ENCODE measurements around the gene COX4I1. TPM values are rescaled to one million over a fixed set of nuclear protein-coding genes. Genes with fewer than 3 reads are reported as not detected.

Gene COX4I1
- total RNA-seq, 2 donors from 2014 or later: 436 to 471 TPM

DNA sequence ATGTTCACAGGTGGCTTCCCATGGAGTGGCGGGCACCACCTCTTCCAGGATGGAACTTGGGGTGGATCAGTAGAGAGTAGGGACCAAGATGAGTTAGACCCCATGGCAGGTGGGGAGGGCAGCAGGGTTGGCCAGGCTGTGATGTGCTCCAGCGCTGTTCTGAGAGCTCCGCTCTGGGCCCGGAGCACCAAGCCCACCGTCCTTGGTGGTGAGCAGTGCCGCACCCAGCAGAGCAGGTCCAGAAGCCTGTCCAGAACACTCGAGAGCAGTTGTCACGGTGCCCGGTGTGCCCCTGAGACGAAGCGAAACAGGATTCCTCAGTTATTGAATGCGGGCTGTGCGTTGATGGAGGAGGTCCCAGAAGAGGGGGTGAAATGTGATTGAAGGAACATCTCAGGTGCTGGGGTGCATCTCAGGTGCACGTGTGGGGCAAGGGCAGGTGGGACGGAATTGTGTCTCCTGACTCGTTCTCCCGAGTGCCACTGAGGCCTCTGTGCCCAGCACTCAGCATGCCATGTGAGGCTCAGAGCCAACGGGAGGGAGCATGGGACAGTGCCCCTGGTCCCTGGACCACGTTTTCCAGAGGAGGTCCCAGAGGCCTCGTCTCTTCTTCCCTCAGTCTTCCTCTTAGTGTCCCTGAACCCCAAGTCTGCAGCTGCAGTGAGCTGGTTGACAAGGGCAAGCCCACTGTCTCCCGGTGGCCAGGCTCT is 39.5 kb downstream of the COX4I1 start:
- Mint-ChIP-seq H3K27ac (no peak overlapping the region), H3K4me1 (no peaks in the 10 kb centered on the region), H3K27me3 (ENCODE audit: insufficient read depth) (peaks cover 2% of the 10 kb centered on the region), H3K4me3 (no peak overlapping the region), H3K36me3 (ENCODE audit: low read depth) (no peaks in the 10 kb centered on the region), H3K9me3 (peaks cover 2% of the 10 kb centered on the region)
- no peaks in the 10 kb centered on the region for H3K36me3 ChIP-seq (ENCODE audit: control insufficient read depth, insufficient read depth, low read length)
- H3K27ac ChIP-seq (ENCODE audit: low read depth, low read length): no peak overlapping the region
- H3K4me1 ChIP-seq (ENCODE audit: control insufficient read depth, insufficient read depth, low read length): no peaks in the 10 kb centered on the region
- H3K27me3 ChIP-seq (ENCODE audit: control insufficient read depth, insufficient read depth, low read length, poor library complexity, severe bottlenecking): peaks cover 7% of the 10 kb centered on the region
- TF ChIP-seq, protein P1, sequence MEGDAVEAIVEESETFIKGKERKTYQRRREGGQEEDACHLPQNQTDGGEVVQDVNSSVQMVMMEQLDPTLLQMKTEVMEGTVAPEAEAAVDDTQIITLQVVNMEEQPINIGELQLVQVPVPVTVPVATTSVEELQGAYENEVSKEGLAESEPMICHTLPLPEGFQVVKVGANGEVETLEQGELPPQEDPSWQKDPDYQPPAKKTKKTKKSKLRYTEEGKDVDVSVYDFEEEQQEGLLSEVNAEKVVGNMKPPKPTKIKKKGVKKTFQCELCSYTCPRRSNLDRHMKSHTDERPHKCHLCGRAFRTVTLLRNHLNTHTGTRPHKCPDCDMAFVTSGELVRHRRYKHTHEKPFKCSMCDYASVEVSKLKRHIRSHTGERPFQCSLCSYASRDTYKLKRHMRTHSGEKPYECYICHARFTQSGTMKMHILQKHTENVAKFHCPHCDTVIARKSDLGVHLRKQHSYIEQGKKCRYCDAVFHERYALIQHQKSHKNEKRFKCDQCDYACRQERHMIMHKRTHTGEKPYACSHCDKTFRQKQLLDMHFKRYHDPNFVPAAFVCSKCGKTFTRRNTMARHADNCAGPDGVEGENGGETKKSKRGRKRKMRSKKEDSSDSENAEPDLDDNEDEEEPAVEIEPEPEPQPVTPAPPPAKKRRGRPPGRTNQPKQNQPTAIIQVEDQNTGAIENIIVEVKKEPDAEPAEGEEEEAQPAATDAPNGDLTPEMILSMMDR (conservative IDR thresholded peaks at IDR 0.05): no peak
- H3K9me3 ChIP-seq (ENCODE audit: control insufficient read depth, low read length): no peaks in the 10 kb centered on the region
- H3K4me3 ChIP-seq (ENCODE audit: low read length): no peak overlapping the region
- H3K9ac ChIP-seq (ENCODE audit: extremely low read depth, low read length, poor library complexity, severe bottlenecking): no peak overlapping the region
- no peak for DNase-seq
- 92 to 93% methylated on average over 17 to 21 of the region's 21 CpGs for WGBS, 2 experiments (ENCODE audit: insufficient coverage in 1 of 2, insufficient read length in 1 of 2)

DNA sequence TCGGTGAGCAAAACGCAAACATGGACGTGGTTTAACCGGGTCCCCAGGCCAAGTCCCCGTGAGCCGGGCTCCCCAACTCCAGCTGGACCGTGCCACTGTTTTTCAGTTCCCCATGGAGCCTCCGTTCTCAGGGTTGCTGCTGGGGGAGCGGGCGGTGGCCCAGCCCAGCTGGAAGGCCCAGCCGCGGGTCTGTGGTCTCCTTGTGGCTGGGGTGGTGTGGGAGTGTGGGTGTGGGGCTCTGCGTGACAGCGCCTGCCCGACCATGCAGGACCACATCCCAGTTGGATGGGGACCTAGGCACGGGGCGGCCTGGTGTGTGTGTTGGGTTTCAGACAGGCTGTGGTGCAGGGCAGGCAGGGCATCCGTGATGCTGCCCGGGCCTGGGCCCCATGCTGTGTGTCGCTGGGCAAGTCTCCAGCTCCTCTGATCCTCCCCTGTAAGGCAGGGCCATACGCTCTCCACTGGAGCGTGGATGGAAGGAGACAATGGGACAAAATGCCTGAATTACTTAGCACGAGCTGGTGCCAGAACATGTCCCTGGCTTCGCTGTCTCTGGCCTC is 40.3 kb downstream of the COX4I1 start:
- H3K4me1 Mint-ChIP-seq: no peaks in the 10 kb centered on the region
- WGBS, 2 experiments (ENCODE audit: insufficient coverage in 1 of 2, insufficient read length in 1 of 2): 96 to 97% methylated on average over 18 to 24 of the region's 24 CpGs
- H3K4me3 Mint-ChIP-seq: no peak overlapping the region
- H3K27ac Mint-ChIP-seq: no peak overlapping the region
- Histone ChIP-seq H3K4me3 (ENCODE audit: low read length) (no peak overlapping the region), H3K27ac (ENCODE audit: low read depth, low read length) (no peak overlapping the region), H3K27me3 (ENCODE audit: control insufficient read depth, insufficient read depth, low read length, poor library complexity, severe bottlenecking) (peaks cover 7% of the 10 kb centered on the region), H3K36me3 (ENCODE audit: control insufficient read depth, insufficient read depth, low read length) (no peaks in the 10 kb centered on the region), H3K9me3 (ENCODE audit: control insufficient read depth, low read length) (no peaks in the 10 kb centered on the region), H3K4me1 (ENCODE audit: control insufficient read depth, insufficient read depth, low read length) (no peaks in the 10 kb centered on the region), H3K9ac (ENCODE audit: extremely low read depth, low read length, poor library complexity, severe bottlenecking) (no peak overlapping the region)
- no peaks in the 10 kb centered on the region for H3K27me3 Mint-ChIP-seq (ENCODE audit: insufficient read depth)
- H3K9me3 Mint-ChIP-seq: no peaks in the 10 kb centered on the region
- TF ChIP-seq, protein P1 (conservative IDR thresholded peaks at IDR 0.05): no peak
- DNase-seq: no peak
- no peaks in the 10 kb centered on the region for H3K36me3 Mint-ChIP-seq (ENCODE audit: low read depth)

DNA sequence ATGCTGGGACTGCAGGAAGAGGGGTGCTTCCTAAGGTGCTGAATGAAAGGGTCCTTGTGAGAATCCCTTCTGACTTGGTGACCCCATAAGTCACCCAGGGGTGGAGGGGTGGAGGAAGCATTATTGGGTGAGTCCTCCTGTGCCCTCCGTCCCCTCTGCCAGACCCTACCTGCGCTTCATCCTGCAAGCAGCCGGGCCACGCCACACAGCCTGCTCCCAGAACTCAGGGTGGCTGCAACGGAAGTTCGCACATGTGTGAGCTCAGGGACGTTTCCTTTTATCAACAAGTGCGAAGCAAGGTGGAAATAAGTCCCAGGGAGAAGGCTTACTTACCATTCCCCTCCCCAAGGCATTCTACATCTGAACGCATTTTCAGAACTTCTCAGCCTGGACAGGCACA is 40.9 kb downstream of the COX4I1 start:
- no peak for DNase-seq
- H3K27ac ChIP-seq (ENCODE audit: low read depth, low read length): no peak overlapping the region
- Mint-ChIP-seq H3K27me3 (ENCODE audit: insufficient read depth) (no peaks in the 10 kb centered on the region), H3K27ac (no peak overlapping the region), H3K36me3 (ENCODE audit: low read depth) (no peaks in the 10 kb centered on the region), H3K4me1 (no peaks in the 10 kb centered on the region), H3K9me3 (no peaks in the 10 kb centered on the region), H3K4me3 (no peak overlapping the region)
- H3K4me3 ChIP-seq (ENCODE audit: low read length): no peak overlapping the region
- H3K36me3 ChIP-seq (ENCODE audit: control insufficient read depth, insufficient read depth, low read length): no peaks in the 10 kb centered on the region
- H3K4me1 ChIP-seq (ENCODE audit: control insufficient read depth, insufficient read depth, low read length): no peaks in the 10 kb centered on the region
- TF ChIP-seq, protein P1 (conservative IDR thresholded peaks at IDR 0.05): no peak
- 93% methylated on average over 8 to 9 of the region's 9 CpGs for WGBS, 2 experiments (ENCODE audit: insufficient coverage in 1 of 2, insufficient read length in 1 of 2)
- peaks cover 7% of the 10 kb centered on the region for H3K27me3 ChIP-seq (ENCODE audit: control insufficient read depth, insufficient read depth, low read length, poor library complexity, severe bottlenecking)
- H3K9me3 ChIP-seq (ENCODE audit: control insufficient read depth, low read length): no peaks in the 10 kb centered on the region
- H3K9ac ChIP-seq (ENCODE audit: extremely low read depth, low read length, poor library complexity, severe bottlenecking): no peak overlapping the region

All from endodermal cell (in vitro differentiated cells).